GM10248 (cell line): ENCODE measurements around the gene CABP4.
A peak's percentile ranks its signal among the peaks of the same experiment; 100 is the strongest.

ENCODE experiments used
- CTCF ChIA-PET: fragments of 300-600 bp; sonication (Branson Sonifier 250); formaldehyde crosslinking; extraction: SDS; loops from one replicate; lab custom pipeline; 2021; ENCODE audit warnings: antibody characterized with exemption; lab: Yijun Ruan, JAX
- POLR2A ChIA-PET: fragments of 350-650 bp; sonication (Branson Sonifier 250); formaldehyde crosslinking; extraction: SDS; loops from one replicate; lab custom pipeline; 2020; ENCODE audit warnings: antibody characterized with exemption; lab: Yijun Ruan, JAX
- DNase-seq: peaks from one replicate; pipeline ENCODE4 v3.0.0; 2012; ENCODE audit errors: extremely low spot score
- CTCF ChIP-seq: IDR thresholded peaks from 2 replicates; pipeline ENCODE4 v1.5.1; 2012; ENCODE audit warnings: mild to moderate bottlenecking, low read depth; ENCODE audit errors: extremely low read depth, missing control alignments, control extremely low read depth

Gene CABP4

GRCh38 chr11:67502328-67502979 lies 47.3 kb downstream of the CABP4 start:
- no peak for TF ChIP-seq CTCF
- DNase-seq, result no peak
- CTCF ChIA-PET, result interaction anchor here (1.2 to 1.3 kb wide), 2 partner anchors 95 to 101 kb away, joined by 3 to 5 read pairs; partner anchors contain the start of gene PPP1CA
- POLR2A ChIA-PET, result interaction anchor here (0.9 kb wide), 1 partner anchor 16 kb away, joined by 4 read pairs; no protein-coding TSS in a partner anchor

- no peak for TF ChIP-seq CTCF
- POLR2A ChIA-PET, result no interaction called here
- no peak for DNase-seq
- CTCF ChIA-PET, result interaction anchor here (1.3 kb wide), 1 partner anchor 102 kb away, joined by 5 read pairs; the partner anchor contains the start of gene PPP1CA
Measured at GRCh38 chr11:67503119-67504004, 48.2 kb downstream of the CABP4 start.

GRCh38 chr11:67504005-67504949 lies 49.1 kb downstream of the CABP4 start:
- peak; percentile 51 for DNase-seq
- no peak for TF ChIP-seq CTCF
- CTCF ChIA-PET, result interaction anchor here (0.6 to 1.7 kb wide), 7 partner anchors 12 to 153 kb away, joined by 3 to 8 read pairs (median 4); partner anchors contain the start of genes AIP, PPP1CA and PTPRCAP
- POLR2A ChIA-PET, result no interaction called here

- POLR2A ChIA-PET, result interaction anchor here (0.5 kb wide), 1 partner anchor 62 kb away, joined by 4 read pairs; the partner anchor contains the start of gene CORO1B
- no peak for TF ChIP-seq CTCF
- peak; percentile 89 for DNase-seq
- CTCF ChIA-PET, result interaction anchor here (0.6 to 1.7 kb wide), 19 partner anchors 12 to 154 kb away, joined by 3 to 15 read pairs (median 4); partner anchors contain the start of genes AIP, PPP1CA, PTPRCAP and RAD9A
Measured at GRCh38 chr11:67504950-67505581, 49.9 kb downstream of the CABP4 start, which contains the start of gene PITPNM1. Gene PITPNM1 (minus strand): TSS chr11:67505363. CDS start chr11:67504180, 1,183 bp downstream.

GRCh38 chr11:67505605-67506396 lies 50.6 kb downstream of the CABP4 start:
- ChIA-PET POLR2A (interaction anchor here (0.5 kb wide), 1 partner anchor 63 kb away, joined by 4 read pairs; the partner anchor contains the start of gene CORO1B), CTCF (interaction anchor here (0.7 to 1.7 kb wide), 19 partner anchors 13 to 154 kb away, joined by 3 to 15 read pairs (median 4); partner anchors contain the start of genes AIP, PPP1CA, PTPRCAP and RAD9A)
- peak; percentile 99 for TF ChIP-seq CTCF
- peak; percentile 81 for DNase-seq
